ENCODE measurements around the gene C14orf93.
"Not testable (repeated sequence)": the region's sequence is repeated elsewhere in the genome, so short reads cannot be mapped to it uniquely, and the experiment has no call there.

C14orf93 gene

GRCh38 chr14:22976620-22977433 is 33.1 kb downstream of the C14orf93 start:
- DNase-seq (ENCODE audit: low read depth in 2 of 2, low spot score in 1 of 2), result no peak

GRCh38 chr14:22974530-22975313 is 35.2 kb downstream of the C14orf93 start:
- no peak for DNase-seq (ENCODE audit: low read depth in 2 of 2, low spot score in 1 of 2)

GRCh38 chr14:22973217-22974032 is 36.5 kb downstream of the C14orf93 start:
- DNase-seq (ENCODE audit: low read depth in 2 of 2, low spot score in 1 of 2), result no peak

GRCh38 chr14:22972313-22972930 is 37.5 kb downstream of the C14orf93 start:
- no peak for DNase-seq (ENCODE audit: low read depth in 2 of 2, low spot score in 1 of 2)

GRCh38 chr14:22971152-22971551 is 38.8 kb downstream of the C14orf93 start:
- no peak for DNase-seq (ENCODE audit: low read depth in 2 of 2, low spot score in 1 of 2)

GRCh38 chr14:22966783-22967269 is 43.1 kb downstream of the C14orf93 start:
- no peak for DNase-seq (ENCODE audit: low read depth in 2 of 2, low spot score in 1 of 2)

- not testable (repeated sequence) for DNase-seq (ENCODE audit: low read depth in 2 of 2, low spot score in 1 of 2)
Observed at GRCh38 chr14:22965916-22966782, 43.8 kb downstream of the C14orf93 start.

GRCh38 chr14:22962061-22962676 is 47.8 kb downstream of the C14orf93 start:
- no peak for DNase-seq (ENCODE audit: low read depth in 2 of 2, low spot score in 1 of 2)

- no peak for DNase-seq (ENCODE audit: low read depth in 2 of 2, low spot score in 1 of 2)
Observed at GRCh38 chr14:22955702-22956569, 54.0 kb downstream of the C14orf93 start.

GRCh38 chr14:22952418-22952817 is 57.5 kb downstream of the C14orf93 start:
- no peak for DNase-seq (ENCODE audit: low read depth in 2 of 2, low spot score in 1 of 2)

- not testable (repeated sequence) for DNase-seq (ENCODE audit: low read depth in 2 of 2, low spot score in 1 of 2)
Observed at GRCh38 chr14:22951795-22952194, 58.1 kb downstream of the C14orf93 start.

GRCh38 chr14:22945642-22946041 is 64.3 kb downstream of the C14orf93 start:
- no peak for DNase-seq (ENCODE audit: low read depth in 2 of 2, low spot score in 1 of 2)

GRCh38 chr14:22939684-22940083 is 70.3 kb downstream of the C14orf93 start:
- no peak for DNase-seq (ENCODE audit: low read depth in 2 of 2, low spot score in 1 of 2)

All from stimulated activated CD8-positive, alpha-beta memory T cell treated with anti-CD3 and anti-CD28 coated beads, Interleukin-4, amount 100 ng/mL, for 4 hours (primary cell).